Measurements from ENCODE around the gene SV2B. TPM values are rescaled to one million over a fixed set of nuclear protein-coding genes. Genes with fewer than 3 reads are reported as not detected.

Gene SV2B
- total RNA-seq, 1 experiment from 2014 or later, result not detected

- H3K27ac Mint-ChIP-seq, result no peak overlapping the region
- H3K9me3 ChIP-seq (ENCODE audit: control insufficient read depth, low read depth, low read length), result no peaks in the 10 kb centered on the region
- WGBS (ENCODE audit: extremely low coverage, insufficient read length, low lambda C conversion rate), result no CpG with 5 or more reads among the region's 10 CpGs
These were observed 35.4 kb downstream of the SV2B start for GRCh38 chr15:91135201-91136130.

More at GRCh38 chr15:91135201-91136130, 35.4 kb downstream of the SV2B start:
- H2BK15ac ChIP-seq (ENCODE audit: low read depth, low read length), result no peak overlapping the region
- no peak overlapping the region for H3K18ac ChIP-seq (ENCODE audit: insufficient read length, low read depth, low read length)
- H3K4me1 ChIP-seq (ENCODE audit: insufficient read depth, low read length), result no peaks in the 10 kb centered on the region; the same call in 1 of the 2 replicates
- no peaks in the 10 kb centered on the region for H4K20me1 ChIP-seq (ENCODE audit: control insufficient read depth, insufficient read depth, insufficient read length)
- no peak for DNase-seq
- no peak overlapping the region for H3K4ac ChIP-seq (ENCODE audit: low read depth, low read length)
- no peaks in the 10 kb centered on the region for H3K79me1 ChIP-seq (ENCODE audit: insufficient read depth, low read depth, low read length, poor library complexity, severe bottlenecking)
- Mint-ChIP-seq H3K9me3 (no peaks in the 10 kb centered on the region; a peak in 1 of 5 replicates), H3K4me3 (no peak overlapping the region), H3K4me1 (peaks cover 3 to 7% of the 10 kb centered on the region in 2 experiments; a peak in 2 of 4 replicates), H3K27me3 (ENCODE audit: low read depth) (no peaks in the 10 kb centered on the region), H3K36me3 (ENCODE audit: insufficient read depth in 1 of 3, low read depth in 3 of 3) (no peaks in the 10 kb centered on the region)
- H2BK20ac ChIP-seq (ENCODE audit: low read depth, low read length, poor library complexity, severe bottlenecking), result no peak overlapping the region
- H4K8ac ChIP-seq (replicated peaks; ENCODE audit: insufficient read length, low read depth, low read length), result no peak overlapping the region
- no peak overlapping the region for H4K5ac ChIP-seq (ENCODE audit: insufficient read length, low read depth, low read length)
- no peak overlapping the region for H3K23ac ChIP-seq (ENCODE audit: insufficient read length, low read depth, low read length)
- H2BK120ac ChIP-seq (ENCODE audit: low read depth, low read length, poor library complexity, severe bottlenecking), result no peak overlapping the region
- H3K56ac ChIP-seq (ENCODE audit: insufficient read length, low read depth, low read length), result no peak overlapping the region
- no peaks in the 10 kb centered on the region for H3K23me2 ChIP-seq (ENCODE audit: insufficient read length, low read depth, low read length, poor library complexity, severe bottlenecking)
- no peak overlapping the region for H3K4me2 ChIP-seq (ENCODE audit: insufficient read depth, insufficient read length, low read length)
- H3K9ac ChIP-seq (ENCODE audit: extremely low read depth, insufficient read length, low read length), result no peak overlapping the region
- H3T11ph ChIP-seq (ENCODE audit: low read length), result no peak overlapping the region
- H2AK5ac ChIP-seq (ENCODE audit: insufficient read length, low read length), result no peak overlapping the region
- no peak overlapping the region for H2AFZ ChIP-seq (ENCODE audit: low read length)
- no peak overlapping the region for H2BK12ac ChIP-seq (ENCODE audit: insufficient read length, low read depth, low read length)
- no peak for TF ChIP-seq CTCF (conservative IDR thresholded peaks at IDR 0.05)
- no peak overlapping the region for H3K14ac ChIP-seq (ENCODE audit: insufficient read depth, low read length)
- H3K27me3 ChIP-seq (ENCODE audit: insufficient read depth, low read length), result no peaks in the 10 kb centered on the region
- no peaks in the 10 kb centered on the region for H3K79me2 ChIP-seq (ENCODE audit: insufficient read depth, low read length)
- no peak overlapping the region for H2BK5ac ChIP-seq (ENCODE audit: insufficient read length, low read length)
- no peak overlapping the region for H4K91ac ChIP-seq (ENCODE audit: insufficient read length, low read depth, low read length)
- no peak overlapping the region for H3K27ac ChIP-seq (ENCODE audit: insufficient read length, low read depth, low read length)

Measured in H9 (cell line).